Heart left ventricle (tissue), 16 donors: ENCODE measurements around the gene ATP4A. TPM values are rescaled to one million over a fixed set of nuclear protein-coding genes. Genes with fewer than 3 reads are reported as not detected.

Source experiments
- ATAC-seq, 4 donors: fragments of 200-7000 bp; cut with Tn5 transposase; one replicate each; pipeline ENCODE4 v1.9.1; 2020 to 2022; ENCODE audit warnings: moderate library complexity in 4 of 4, mild to moderate bottlenecking in 3 of 4, moderate number of reproducible peaks in 1 of 4
- DNase-seq, 5 donors: peaks; one replicate each; pipeline ENCODE4 v3.0.0-alpha.2; 2020
- H3K27ac ChIP-seq, 12 donors: fragments of 200-600 bp; sonication (generic) in 4 of 12; one replicate each; pipeline versions ENCODE4 v1.5.0 to v1.8.0; 2016 to 2022; ENCODE audit warnings: mild to moderate bottlenecking in 2 of 12
- H3K27me3 ChIP-seq, 9 donors: fragments of 200-600 bp; sonication (generic) in 2 of 9; one replicate each; pipeline versions ENCODE4 v1.5.1 to v1.8.0; 2016 to 2022; ENCODE audit warnings: mild to moderate bottlenecking in 3 of 9
- H3K36me3 ChIP-seq, 9 donors: fragments of 200-600 bp; sonication (generic) in 2 of 9; one replicate each; pipeline versions ENCODE4 v1.5.0 to v1.8.0; 2018 to 2022; ENCODE audit warnings: mild to moderate bottlenecking in 2 of 9
- H3K4me1 ChIP-seq, 12 donors: fragments of 200-600 bp; sonication (generic) in 4 of 12; one replicate each; pipeline versions ENCODE4 v1.5.0 to v1.8.0; 2016 to 2022; ENCODE audit warnings: mild to moderate bottlenecking in 3 of 12
- H3K4me3 ChIP-seq, 12 donors: fragments of 200-600 bp; sonication (generic) in 4 of 12; one replicate each; pipeline versions ENCODE4 v1.5.0 to v1.8.0; 2017 to 2022; ENCODE audit warnings: mild to moderate bottlenecking in 9 of 12, moderate library complexity in 4 of 12
- H3K9me3 ChIP-seq, 12 donors: fragments of 200-600 bp; sonication (generic) in 4 of 12; one replicate each; pipeline versions ENCODE4 v1.5.0 to v1.8.0; 2016 to 2022; ENCODE audit warnings: mild to moderate bottlenecking in 1 of 12
- CTCF ChIP-seq, 12 donors: fragments of 200-600 bp; sonication (generic) in 4 of 12; IDR thresholded peaks; one replicate each; pipeline versions ENCODE4 v1.5.0 to v1.8.0; 2018 to 2022; ENCODE audit warnings: antibody characterized with exemption in 12 of 12, mild to moderate bottlenecking in 5 of 12
- POLR2A ChIP-seq, 2 donors: fragments of 450-650 bp; IDR thresholded peaks; one replicate each; pipeline ENCODE4 v1.6.1; 2017; ENCODE audit warnings: antibody characterized with exemption in 2 of 2, mild to moderate bottlenecking in 2 of 2, moderate library complexity in 2 of 2
- WGBS, 4 donors: extraction: QIAGEN DNeasy Blood & Tissue Kit in 2 of 4; methylation state at CpG; one replicate each; pipeline versions ENCODE4 v1.1.5 to v1.1.7; 2013 to 2018; 5-methylcytosine and 5-hydroxymethylcytosine counted together
- intact Hi-C, 10 donors: fragments of 100-400 bp; cut with DNase I; formaldehyde crosslinking; loops; one replicate each; pipeline versions ENCODE4 v1.11.1 to v1.14.2; 2022
- polyA plus RNA-seq, 2 donors: library from polyadenylated mRNA; stranded (reverse); fragments of 200-250 nt; gene quantifications; one replicate each; pipeline ENCODE4 v1.2.3, GENCODE V29; 2013
- total RNA-seq, 9 donors: library from RNA; depleted of rRNA in 2 of 9; stranded (reverse); fragments of >200 nt in 2 of 9; fragmentation: NEBNext Ultra II Directional in 3 of 9; extraction: Animal tissue kit (Norgen Biotek cat#: 25700) in 3 of 9; gene quantifications; one replicate each; pipeline versions ENCODE4 v1.1.0 to v1.2.4, GENCODE V29; 2016 to 2023
- donor health status: ischemic (EF 13 %, LVEDD 7.1; RV severe dilation, severe dysfunction).
- donor health status: healthy with polysubstance abuse.
- donor health status: DM: no; HTN: yes; CAD: no.
- donor health status: DM: no; HTN: no; CAD: no.
- donor health status: ischemic (EF 25% LVEDD 6.9; RV normal size, moderate dysfunction).
- donor health status: ischemic (EF 25% LVEDD 5.7; RV mildly dilated, moderate dysfunction).
- donor health status: healthy.
- donor health status: DM: yes; HTN: yes; CAD: no.
- donor health status: ischemic (EF 35%, LVEDD 5.7; RV mildly dilated, moderate dysfunction).
- donor health status: nonischemic (EF 11% LVEDD 7.7; RV severe dilation, severe dysfunction).
- donor health status: DM: yes; HTN: yes; CAD: no.
- donor health status: PGD.
- donor health status: ischemic (EF 29% LVEDD 5.4; RV normal size, mild dysfunction).
- donor health status: nonischemic (EF 23%, LVEDD 6.1; RV moderate dilation, normal function).

Gene ATP4A
- total and polyA plus RNA-seq, 11 donors, result not detected

DNA sequence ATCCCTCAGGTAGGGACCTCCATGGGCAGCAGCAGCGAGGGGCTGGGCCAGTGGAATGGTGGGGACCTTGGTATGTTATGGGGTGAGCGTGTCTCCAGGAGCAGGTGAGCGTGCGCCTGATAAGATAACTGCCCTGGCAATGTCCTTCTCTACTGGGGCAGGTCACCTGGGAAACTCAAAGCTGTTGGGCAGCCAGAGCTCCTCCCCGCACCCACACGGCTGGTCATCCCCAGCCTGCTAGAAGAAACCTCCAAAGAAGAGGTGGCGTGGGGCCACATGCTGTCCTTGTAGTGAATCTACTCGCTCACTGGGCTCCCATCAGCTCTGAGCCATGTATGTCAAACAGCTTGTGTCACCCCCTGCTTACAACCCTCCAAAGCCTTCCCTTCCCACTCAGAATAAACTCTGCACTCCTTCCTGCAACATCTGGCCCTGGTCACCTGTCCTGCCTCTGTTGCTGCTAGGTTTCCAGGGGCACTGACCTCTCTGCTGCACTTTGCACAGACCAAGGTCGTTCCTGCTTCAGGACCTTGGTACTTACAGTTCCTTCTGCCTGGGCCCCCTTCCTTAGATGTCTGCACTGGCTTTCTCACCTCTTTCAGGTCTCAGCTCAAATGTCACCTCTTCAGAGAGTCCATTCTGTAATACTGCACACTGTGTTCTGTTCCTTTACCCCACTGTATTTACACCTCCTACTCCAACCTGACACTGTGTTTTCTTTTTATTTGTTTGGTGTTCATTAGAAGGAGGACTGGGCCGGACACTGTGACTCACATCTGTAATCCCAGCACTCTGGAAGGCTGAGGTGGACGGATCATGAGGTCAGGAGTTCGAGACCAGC is 1.8 kb upstream of the ATP4A start:
- DNase-seq, result no peak
- no peaks in the 10 kb centered on the region for H3K36me3 ChIP-seq
- ATAC-seq, result peak in 1 of 4 donors; percentile 18
- no peaks in the 10 kb centered on the region for H3K9me3 ChIP-seq
- 79 to 87% (median 81%) methylated on average over 9 to 12 of the region's 12 CpGs for WGBS, 4 donors
- intact Hi-C loops, result no loop called here
- no peak overlapping the region for H3K4me3 ChIP-seq
- H3K27me3 ChIP-seq, result peaks cover 0 to 40% (median 4%) of the 10 kb centered on the region in 9 donors
- no peaks in the 10 kb centered on the region for H3K4me1 ChIP-seq
- no peak overlapping the region for H3K27ac ChIP-seq
- TF ChIP-seq CTCF (IDR thresholded peaks at IDR 0.05) (no peak), POLR2A (IDR thresholded peaks at IDR 0.05) (no peak)

DNA sequence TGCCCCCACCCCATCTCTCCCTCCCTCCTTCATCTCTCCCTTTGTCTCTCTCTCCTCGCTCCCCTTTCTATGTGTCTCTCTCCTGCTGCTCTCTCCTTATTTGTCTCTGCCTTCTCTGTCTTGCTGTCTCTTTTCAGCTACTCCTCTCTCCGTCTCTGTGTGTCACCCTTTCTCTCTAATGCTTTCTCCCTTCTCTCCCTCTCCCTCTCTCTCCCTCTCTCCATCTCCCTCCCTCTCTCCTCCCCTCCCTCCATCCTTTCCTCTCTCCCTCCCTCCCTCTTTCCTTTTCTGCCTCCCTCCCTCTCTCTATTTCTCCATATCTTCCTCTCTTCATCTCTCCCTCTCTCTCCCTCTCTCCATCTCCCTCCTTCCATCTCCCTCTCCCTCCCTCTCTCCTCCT is 682 bp downstream of the ATP4A start:
- Histone ChIP-seq H3K9me3 (no peaks in the 10 kb centered on the region), H3K27me3 (peaks cover 11 to 65% (median 23%) of the 10 kb centered on the region in 9 donors), H3K4me3 (no peak overlapping the region), H3K36me3 (no peaks in the 10 kb centered on the region), H3K27ac (no peak overlapping the region), H3K4me1 (peaks cover 0 to 8% (median 4%) of the 10 kb centered on the region in 12 donors)
- no peak for ATAC-seq
- 57 to 70% (median 64%) methylated on average over 2 of the region's 2 CpGs for WGBS, 4 donors
- intact Hi-C loops, result no loop called here
- TF ChIP-seq POLR2A (IDR thresholded peaks at IDR 0.05) (no peak), CTCF (IDR thresholded peaks at IDR 0.05) (no peak)
- DNase-seq, result no peak

- TF ChIP-seq CTCF (IDR thresholded peaks at IDR 0.05), result no peak
- TF ChIP-seq POLR2A (IDR thresholded peaks at IDR 0.05), result no peak
- Histone ChIP-seq H3K27ac (no peak overlapping the region), H3K27me3 (peaks cover 11 to 68% (median 23%) of the 10 kb centered on the region in 9 donors), H3K4me1 (peaks cover 0 to 13% (median 4%) of the 10 kb centered on the region in 12 donors), H3K4me3 (no peak overlapping the region), H3K9me3 (no peaks in the 10 kb centered on the region), H3K36me3 (no peaks in the 10 kb centered on the region)
- ATAC-seq (no peak), DNase-seq (no peak)
- WGBS, 4 donors, result 53 to 64% (median 59%) methylated on average over 17 of the region's 17 CpGs
- intact Hi-C loops, result no loop called here
Measured at GRCh38 chr19:35562336-35562735, 1.1 kb downstream of the ATP4A start.

- 76 to 79% (median 78%) methylated on average over 6 of the region's 6 CpGs for WGBS, 4 donors
- peaks cover 0 to 14% (median 4%) of the 10 kb centered on the region in 12 donors for H3K4me1 ChIP-seq
- ATAC-seq, result no peak
- peaks cover 11 to 72% (median 23%) of the 10 kb centered on the region in 9 donors for H3K27me3 ChIP-seq
- H3K9me3 ChIP-seq, result no peaks in the 10 kb centered on the region
- H3K4me3 ChIP-seq, result no peak overlapping the region
- no peaks in the 10 kb centered on the region for H3K36me3 ChIP-seq
- DNase-seq, result no peak
- TF ChIP-seq POLR2A (IDR thresholded peaks at IDR 0.05) (no peak), CTCF (IDR thresholded peaks at IDR 0.05) (no peak)
- intact Hi-C loops, result no loop called here
- no peak overlapping the region for H3K27ac ChIP-seq
Measured at GRCh38 chr19:35561436-35561835, 2.0 kb downstream of the ATP4A start.
